Dedifferentiated amniotic fluid mesenchymal stem cell (primary cell): ENCODE results near the gene FER1L5.

Experiments
- DNase-seq: peaks from one replicate; pipeline ENCODE4 v3.0.0-alpha.2; 2016; ENCODE audit errors: extremely low spot score

FER1L5 gene

GRCh38 chr2:96739633-96740428 is 97.3 kb downstream of the FER1L5 start, which contains the start of gene LMAN2L:
TSS of gene LMAN2L (minus strand) at chr2:96740064. CDS start at chr2:96740040, 24 bp downstream.
- DNase-seq: peak; percentile 98

- no peak for DNase-seq
These were observed 104.6 kb downstream of the FER1L5 start for GRCh38 chr2:96747061-96747617.

- no peak for DNase-seq
These were observed 109.2 kb downstream of the FER1L5 start for GRCh38 chr2:96751800-96752199.

- no peak for DNase-seq
These were observed 111.2 kb downstream of the FER1L5 start for GRCh38 chr2:96753661-96754282.

- no peak for DNase-seq
These were observed 111.8 kb downstream of the FER1L5 start for GRCh38 chr2:96754317-96754716.
